HepG2 (cell line): ENCODE data around the gene CDH22. TPM values are rescaled to one million over a fixed set of nuclear protein-coding genes. Genes with fewer than 3 reads are reported as not detected.

Experiments used
- ATAC-seq: fragments of 200-7000 bp; cut with Tn5 transposase; 3 replicates; pipeline ENCODE4 v1.9.1; 2020; ENCODE audit warnings: mild to moderate bottlenecking, moderate library complexity
- BruUV-seq: library from RNA; stranded (reverse); fragments of 400-500 nt; replicated peaks from 2 replicates; lab custom pipeline; 2021; lab: Mats Ljungman, UMichigan
- CTCF ChIA-PET: fragments of 300-600 bp; formaldehyde crosslinking; extraction: SDS; loops from one replicate; lab custom pipeline; 2021; ENCODE audit warnings: low total read pairs, inconsistent platforms, low intra/inter-chr PET ratio; lab: Yijun Ruan, JAX
- POLR2A ChIA-PET: fragments of 350-600 bp; sonication (Branson Sonifier 250); formaldehyde crosslinking; loops from one replicate; lab custom pipeline; 2020; ENCODE audit warnings: antibody characterized with exemption, inconsistent platforms; lab: Yijun Ruan, JAX
- DNase-seq: peaks from one replicate; pipeline ENCODE4 v3.0.0-alpha.2; 2015; ENCODE audit warnings: low spot score
- FAIRE-seq: peaks from 3 replicates; lab custom pipeline; 2011; peaks lifted over from hg19 to GRCh38; lab: Jason Lieb, UNC
- H2AFZ ChIP-seq: one replicate; pipeline ENCODE4 v1.6.1; 2011; ENCODE audit warnings: low read length, inconsistent platforms
- H3K27ac ChIP-seq: fragments of 300-600 bp; 3 replicates; pipeline ENCODE4 v1.8.0; 2011; ENCODE audit warnings: mixed run types, mild to moderate bottlenecking, mixed read lengths, low read length, inconsistent platforms; ENCODE audit not compliant: insufficient read depth; ENCODE audit errors: extremely low read length
- H3K27me3 ChIP-seq, 2 experiments: fragments of 200-600 bp in 1 of 2; 2 replicates in 1 of 2; 3 replicates in 1 of 2; pipeline versions ENCODE4 v1.6.0 to v1.8.0; 2011; ENCODE audit warnings: low read length in 2 of 2, mild to moderate bottlenecking in 2 of 2, moderate library complexity in 2 of 2, inconsistent platforms in 1 of 2; ENCODE audit not compliant: insufficient read depth in 2 of 2, control insufficient read depth in 1 of 2
- H3K36me3 ChIP-seq, 2 experiments: fragments of 200-600 bp in 1 of 2; replicated peaks in 1 of 2; 2 replicates in 1 of 2; 3 replicates in 1 of 2; pipeline versions ENCODE4 v1.5.1 to v1.8.0; 2011; ENCODE audit warnings: low read length in 2 of 2, inconsistent platforms in 1 of 2; ENCODE audit not compliant: insufficient read depth in 2 of 2, control insufficient read depth in 1 of 2
- H3K4me1 ChIP-seq: 2 replicates; pipeline ENCODE4 v1.5.1; 2012; ENCODE audit warnings: low read length, inconsistent platforms; ENCODE audit not compliant: insufficient read depth
- H3K4me2 ChIP-seq: 2 replicates; pipeline ENCODE4 v1.6.0; 2011; ENCODE audit warnings: low read depth, low read length, inconsistent platforms
- H3K4me3 ChIP-seq, 3 experiments: fragments of 200-600 bp in 1 of 3; sonication (generic), shearing (Covaris generic) in 1 of 3; replicated peaks in 1 of 3; 2 replicates each; pipeline ENCODE4 v1.5.1; 2011 to 2016; ENCODE audit warnings: low read length in 3 of 3, inconsistent platforms in 2 of 3, low read depth in 2 of 3, mild to moderate bottlenecking in 2 of 3, control low read depth in 1 of 3, mixed read lengths in 1 of 3; ENCODE audit not compliant: insufficient read depth in 1 of 3
- H3K79me2 ChIP-seq: one replicate; pipeline ENCODE4 v1.6.1; 2011; ENCODE audit warnings: low read length, inconsistent platforms; ENCODE audit not compliant: insufficient read depth
- H3K9ac ChIP-seq: 2 replicates; pipeline ENCODE4 v1.6.0; 2011; ENCODE audit warnings: mild to moderate bottlenecking, low read depth, low read length, inconsistent platforms; ENCODE audit not compliant: insufficient read depth
- H3K9me3 ChIP-seq: 2 replicates; pipeline ENCODE4 v1.5.1; 2012; ENCODE audit warnings: mild to moderate bottlenecking, low read length
- H4K20me1 ChIP-seq: 2 replicates; pipeline ENCODE4 v1.6.0; 2011; ENCODE audit warnings: inconsistent platforms, mild to moderate bottlenecking, low read length, moderate library complexity; ENCODE audit not compliant: insufficient read depth
- HNRNPLL ChIP-seq: fragments of 200-400 bp; formaldehyde crosslinking; IDR thresholded peaks from 2 replicates; pipeline ENCODE4 v1.6.1; 2017; ENCODE audit warnings: mild to moderate bottlenecking, low read depth, low read length; ENCODE audit not compliant: poor library complexity, severe bottlenecking
- KDM5B ChIP-seq: sonication (generic); formaldehyde crosslinking; IDR thresholded peaks from 2 replicates; pipeline ENCODE4 v1.4.0; 2020; ENCODE audit warnings: missing genetic modification reagents, mild to moderate bottlenecking, borderline replicate concordance
- ZNF556 ChIP-seq: sonication (generic); formaldehyde crosslinking; IDR thresholded peaks from 2 replicates; pipeline ENCODE4 v1.4.0; 2020; ENCODE audit warnings: mild to moderate bottlenecking, missing genetic modification reagents, borderline replicate concordance
- ZNF562 ChIP-seq: sonication (generic); formaldehyde crosslinking; IDR thresholded peaks from 2 replicates; pipeline ENCODE4 v1.8.0; 2022; ENCODE audit warnings: missing genetic modification reagents, borderline replicate concordance
- ZNF768 ChIP-seq: sonication (generic); formaldehyde crosslinking; IDR thresholded peaks from 2 replicates; pipeline ENCODE4 v1.4.0; 2020; ENCODE audit warnings: missing genetic modification reagents
- WGBS: methylation state at CpG from one replicate; pipeline ENCODE4 v1.1.6; 2017; ENCODE audit warnings: low lambda C conversion rate; 5-methylcytosine and 5-hydroxymethylcytosine counted together
- in situ Hi-C: cut with HindIII; loops from 2 replicates; pipeline ENCODE4 v1.10.0; 2017; ENCODE audit warnings: low pct_unique_long_range_greater_than_20kb; ENCODE audit not compliant: extremely low pct_ligation_motif_present
- intact Hi-C: fragments of 100-400 bp; cut with micrococcal nuclease; formaldehyde crosslinking; loops from one replicate; pipeline ENCODE4 v1.10.0; 2022; ENCODE audit not compliant: unreplicated experiment
- polyA plus RNA-seq, 8 experiments: library from polyadenylated mRNA; depleted of rRNA in 3 of 8; stranded (reverse) in 7 of 8; unstranded in 1 of 8; fragments of >200 nt; fragmentation: Illumina TruSeq in 4 of 8; extraction: Trizol in 4 of 8; gene quantifications; 2 replicates each; pipeline versions ENCODE4 v1.2.1 to v1.2.3, GENCODE V29; 2011 to 2016; ENCODE audit warnings: low read depth in 4 of 8, missing spikeins in 1 of 8, mixed read lengths in 1 of 8; ENCODE audit not compliant: insufficient read depth in 1 of 8
- total RNA-seq, 5 experiments: library from RNA; depleted of rRNA; stranded (reverse); fragments of >200 nt; fragmentation: Illumina TruSeq; extraction: Trizol; gene quantifications; 2 replicates each; pipeline ENCODE4 v1.2.3, GENCODE V29; 2016; ENCODE audit warnings: low read depth in 1 of 5

The CDH22 gene
- total and polyA plus RNA-seq, 2 of the 13 experiments (the other 11 are each of a cell fraction or from before 2014, with no cell fraction given), result not detected

- CTCF ChIA-PET, result no interaction called here
- H3K9ac ChIP-seq, result no peak overlapping the region
- H3K4me1 ChIP-seq, result peaks cover 3% of the 10 kb centered on the region; the same call in 1 of the 2 replicates
- no peak for DNase-seq
- H3K4me2 ChIP-seq, result no peak overlapping the region
- TF ChIP-seq ZNF768 (CRISPR knock-in tag) (0 out of 2 replicates have a peak, but pooled peaks have one; percentile 11), HNRNPLL (peak; percentile 17), ZNF562 (CRISPR knock-in tag) (no peak)
- TF ChIP-seq, all 625 proteins: peak for 2
- in situ Hi-C loops, result no loop called here
- H3K36me3 ChIP-seq, result no peaks in the 10 kb centered on the region
- H3K27ac ChIP-seq, result no peak overlapping the region
- 6% methylated on average over 7 of the region's 7 CpGs for WGBS
- no peak for FAIRE-seq
- no peak overlapping the region for H2AFZ ChIP-seq
- H4K20me1 ChIP-seq, result no peaks in the 10 kb centered on the region
- ATAC-seq, result no peak; the same call in 1 of the 3 replicates
- no peaks in the 10 kb centered on the region for H3K79me2 ChIP-seq
- BruUV-seq, result no TSS peak
- H3K4me3 ChIP-seq, result no peak overlapping the region
- POLR2A ChIA-PET, result interaction anchor here (1.4 kb wide), 1 partner anchor 46 kb away, joined by 4 read pairs; no protein-coding TSS in a partner anchor
- peaks cover 25 to 92% of the 10 kb centered on the region in 2 experiments for H3K27me3 ChIP-seq
- intact Hi-C loops, result no loop called here
- H3K9me3 ChIP-seq, result no peaks in the 10 kb centered on the region
These were observed 9.4 kb upstream of the CDH22 start for GRCh38 chr20:46317685-46318177.

DNA sequence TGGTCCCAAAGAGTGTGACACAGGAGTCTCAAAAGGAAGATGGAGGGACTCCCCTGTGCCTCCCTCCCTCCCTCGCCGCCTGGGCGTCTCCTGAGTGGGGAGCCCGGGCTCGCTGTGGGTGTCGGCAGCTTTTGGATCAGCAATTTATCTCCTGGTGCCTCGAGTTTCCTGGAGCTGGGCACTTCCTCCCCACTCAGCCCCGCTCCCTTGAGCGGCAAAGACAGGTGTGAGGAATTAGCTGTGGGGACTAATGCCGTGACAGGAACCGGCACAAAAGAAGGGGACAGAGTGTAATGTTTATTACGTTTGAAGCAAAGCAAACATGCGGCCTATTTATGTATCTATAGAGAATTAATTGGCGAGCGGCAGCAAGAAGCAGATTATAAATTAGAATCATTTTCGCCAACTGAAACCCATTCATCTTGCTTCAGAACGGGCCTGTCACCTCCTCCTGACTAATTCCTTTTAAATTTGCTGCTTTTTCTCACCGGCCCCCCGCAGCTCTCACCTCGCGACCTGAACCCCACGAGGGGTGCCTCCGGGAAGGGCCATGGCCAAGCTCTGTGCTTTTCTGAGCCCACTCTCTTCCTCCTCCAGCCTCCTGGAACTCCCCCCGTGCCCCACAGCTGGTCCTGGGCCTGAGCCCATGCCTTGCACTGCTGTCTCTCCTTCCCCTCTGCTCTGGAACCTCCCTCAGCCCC is 8.8 kb upstream of the CDH22 start:
- H3K36me3 ChIP-seq, result no peaks in the 10 kb centered on the region
- DNase-seq (no peak), FAIRE-seq (no peak)
- peaks cover 9% of the 10 kb centered on the region for H3K4me1 ChIP-seq
- no peaks in the 10 kb centered on the region for H4K20me1 ChIP-seq
- 29% methylated on average over 24 of the region's 24 CpGs for WGBS
- no peaks in the 10 kb centered on the region for H3K79me2 ChIP-seq
- POLR2A ChIA-PET, result interaction anchor here (1.4 kb wide), 1 partner anchor 47 kb away, joined by 4 read pairs; no protein-coding TSS in a partner anchor
- in situ Hi-C loops, result no loop called here
- no peak overlapping the region for H3K4me2 ChIP-seq
- TF ChIP-seq KDM5B (CRISPR knock-in tag), result peak; percentile 32; the same call in 1 of the 2 replicates
- TF ChIP-seq ZNF556 (CRISPR knock-in tag), result no peak
- TF ChIP-seq, all 625 proteins: peak for 1
- Histone ChIP-seq H3K27ac (no peak overlapping the region), H3K9ac (no peak overlapping the region), H3K4me3 (no peak overlapping the region), H3K9me3 (no peaks in the 10 kb centered on the region), H2AFZ (no peak overlapping the region), H3K27me3 (peaks cover 23 to 92% of the 10 kb centered on the region in 2 experiments)
- ATAC-seq, result no peak; the same call in 2 of the 3 replicates
- BruUV-seq, result no TSS peak
- CTCF ChIA-PET, result no interaction called here
- intact Hi-C loops, result no loop called here
